Spleen (tissue), 7 donors: Measurements from ENCODE around the gene SPAAR.

Experiments
- POLR2A ChIP-seq, 3 donors: fragments of 450-650 bp; IDR thresholded peaks; one replicate each; pipeline ENCODE4 v1.5.1; 2017; ENCODE audit warnings: antibody characterized with exemption in 3 of 3, mild to moderate bottlenecking in 1 of 3
- TF ChIP-seq, protein P1 (sequence below), 11 experiments: fragments of 200-600 bp in 7 of 11; fragments of 450-650 bp in 4 of 11; sonication (generic) in 4 of 11; IDR thresholded peaks in 8 of 11; conservative IDR thresholded peaks in 3 of 11; 1 replicate in 7 of 11; 2 replicates in 4 of 11; pipeline versions ENCODE4 v1.4.0 to v1.8.0; 2016 to 2021; ENCODE audit warnings: antibody characterized with exemption in 11 of 11, inconsistent platforms in 4 of 11, mild to moderate bottlenecking in 1 of 11
- donor health status: DM: no; HTN: no; CAD: no; lungs with moderate emphysema.
- donor health status: DM: no; HTN: no; CAD: no.
- donor health status: DM: no; HTN: no; CAD: no.

DNA sequence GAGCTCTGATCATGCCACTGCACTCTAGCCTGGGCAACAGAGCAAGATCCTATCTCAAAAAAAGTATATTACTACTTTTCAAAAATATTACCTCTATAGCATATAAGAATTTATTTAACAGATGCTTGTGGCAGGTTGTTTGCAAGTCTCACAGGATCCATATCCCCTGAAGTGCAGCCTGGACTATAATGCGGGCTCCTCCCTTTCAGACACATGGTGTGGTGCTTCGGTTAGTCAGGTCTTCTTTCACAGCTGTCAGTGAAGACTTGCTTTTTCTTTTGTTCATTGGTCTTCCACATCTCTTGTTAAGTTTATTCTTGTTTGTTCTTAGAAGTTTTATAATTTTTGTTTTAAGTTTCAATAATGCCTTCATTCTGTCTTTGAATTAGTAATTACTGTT is 12.7 kb upstream of the SPAAR start:
- TF ChIP-seq POLR2A (IDR thresholded peaks at IDR 0.05): no peak
- TF ChIP-seq, protein P1, sequence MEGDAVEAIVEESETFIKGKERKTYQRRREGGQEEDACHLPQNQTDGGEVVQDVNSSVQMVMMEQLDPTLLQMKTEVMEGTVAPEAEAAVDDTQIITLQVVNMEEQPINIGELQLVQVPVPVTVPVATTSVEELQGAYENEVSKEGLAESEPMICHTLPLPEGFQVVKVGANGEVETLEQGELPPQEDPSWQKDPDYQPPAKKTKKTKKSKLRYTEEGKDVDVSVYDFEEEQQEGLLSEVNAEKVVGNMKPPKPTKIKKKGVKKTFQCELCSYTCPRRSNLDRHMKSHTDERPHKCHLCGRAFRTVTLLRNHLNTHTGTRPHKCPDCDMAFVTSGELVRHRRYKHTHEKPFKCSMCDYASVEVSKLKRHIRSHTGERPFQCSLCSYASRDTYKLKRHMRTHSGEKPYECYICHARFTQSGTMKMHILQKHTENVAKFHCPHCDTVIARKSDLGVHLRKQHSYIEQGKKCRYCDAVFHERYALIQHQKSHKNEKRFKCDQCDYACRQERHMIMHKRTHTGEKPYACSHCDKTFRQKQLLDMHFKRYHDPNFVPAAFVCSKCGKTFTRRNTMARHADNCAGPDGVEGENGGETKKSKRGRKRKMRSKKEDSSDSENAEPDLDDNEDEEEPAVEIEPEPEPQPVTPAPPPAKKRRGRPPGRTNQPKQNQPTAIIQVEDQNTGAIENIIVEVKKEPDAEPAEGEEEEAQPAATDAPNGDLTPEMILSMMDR (IDR thresholded peaks at IDR 0.05 in 8 of 11, conservative IDR thresholded peaks at IDR 0.05 in 3 of 11): no peak
